WTC11 (cell line): Measurements from ENCODE around the gene ZNF205. TPM values are rescaled to one million over a fixed set of nuclear protein-coding genes. Genes with fewer than 3 reads are reported as not detected.

Source experiments
- ATAC-seq: fragments of 200-7000 bp; cut with Tn5 transposase; 2 replicates; pipeline ENCODE4 v1.10.0; 2021; ENCODE audit warnings: mild to moderate bottlenecking, moderate library complexity
- CTCF ChIA-PET: fragments of 300-600 bp; sonication (Branson Sonifier 250); formaldehyde crosslinking; loops from one replicate; lab custom pipeline; 2021; ENCODE audit warnings: antibody characterized with exemption; lab: Charles Lee
- POLR2A ChIA-PET: fragments of 350-600 bp; sonication (Branson Sonifier 250); formaldehyde crosslinking; loops from one replicate; lab custom pipeline; 2021; ENCODE audit warnings: antibody characterized with exemption; lab: Charles Lee
- DNase-seq: peaks from one replicate; pipeline ENCODE4 v3.0.0; 2021; ENCODE audit warnings: low spot score
- H3K27ac Mint-ChIP-seq: 2 replicates; pipeline ENCODE4 v1.8.0; 2021; ENCODE audit warnings: mixed read lengths
- H3K27me3 Mint-ChIP-seq: 2 replicates; pipeline ENCODE4 v1.8.0; 2021; ENCODE audit warnings: low read depth, mild to moderate bottlenecking, moderate library complexity, mixed read lengths
- H3K36me3 Mint-ChIP-seq: 2 replicates; pipeline ENCODE4 v1.8.0; 2021; ENCODE audit warnings: mixed read lengths
- H3K4me1 Mint-ChIP-seq: 2 replicates; pipeline ENCODE4 v1.8.0; 2022; ENCODE audit warnings: mixed read lengths
- H3K4me3 Mint-ChIP-seq: 2 replicates; pipeline ENCODE4 v1.8.0; 2021; ENCODE audit warnings: mild to moderate bottlenecking, moderate library complexity, mixed read lengths
- H3K9me3 Mint-ChIP-seq: 2 replicates; pipeline ENCODE4 v1.8.0; 2021; ENCODE audit warnings: mixed read lengths
- AR ChIP-seq: fragments of 250-450 bp; sonication (Bioruptor Pico); IDR thresholded peaks from 2 replicates; pipeline ENCODE4 v1.9.0; 2021; ENCODE audit warnings: mild to moderate bottlenecking
- ELF4 ChIP-seq: sonication (generic); formaldehyde crosslinking; IDR thresholded peaks from 2 replicates; pipeline ENCODE4 v1.8.1; 2022; ENCODE audit warnings: low read depth, mild to moderate bottlenecking, moderate library complexity, missing genetic modification reagents
- ERG ChIP-seq: fragments of 250-450 bp; sonication (Bioruptor Pico); IDR thresholded peaks from 2 replicates; pipeline ENCODE4 v1.8.0; 2021; ENCODE audit warnings: mild to moderate bottlenecking
- GRHL2 ChIP-seq: fragments of 250-450 bp; sonication (Bioruptor Pico); IDR thresholded peaks from 2 replicates; pipeline ENCODE4 v1.8.0; 2022; ENCODE audit warnings: mild to moderate bottlenecking, moderate library complexity; ENCODE audit not compliant: insufficient replicate concordance, severe bottlenecking
- MYBL2 ChIP-seq: sonication (generic); formaldehyde crosslinking; IDR thresholded peaks from 2 replicates; pipeline ENCODE4 v1.8.1; 2023; ENCODE audit warnings: mild to moderate bottlenecking, moderate library complexity, missing genetic modification reagents
- NR2C2 ChIP-seq: sonication (generic); formaldehyde crosslinking; IDR thresholded peaks from 2 replicates; pipeline ENCODE4 v1.8.0; 2022; ENCODE audit warnings: mild to moderate bottlenecking, missing genetic modification reagents
- NR3C1 ChIP-seq: sonication (generic); formaldehyde crosslinking; conservative IDR thresholded peaks from 2 replicates; pipeline ENCODE4 v1.8.1; 2023; ENCODE audit warnings: low read depth, mild to moderate bottlenecking, missing genetic modification reagents
- PRRX2 ChIP-seq: fragments of 250-450 bp; sonication (Bioruptor Pico); IDR thresholded peaks from 2 replicates; pipeline ENCODE4 v1.8.0; 2021; ENCODE audit warnings: mild to moderate bottlenecking
- RORB ChIP-seq: fragments of 250-450 bp; sonication (Bioruptor Pico); IDR thresholded peaks from 2 replicates; pipeline ENCODE4 v1.9.0; 2021; ENCODE audit warnings: mild to moderate bottlenecking
- SMAD3 ChIP-seq: sonication (generic); formaldehyde crosslinking; IDR thresholded peaks from 2 replicates; pipeline ENCODE4 v1.8.0; 2022; ENCODE audit warnings: missing genetic modification reagents, mild to moderate bottlenecking, borderline replicate concordance
- SMAD4 ChIP-seq: sonication (generic); formaldehyde crosslinking; IDR thresholded peaks from 2 replicates; pipeline ENCODE4 v1.8.0; 2022; ENCODE audit warnings: mild to moderate bottlenecking, missing genetic modification reagents
- STAT6 ChIP-seq: sonication (generic); formaldehyde crosslinking; conservative IDR thresholded peaks from 2 replicates; pipeline ENCODE4 v1.8.1; 2023; ENCODE audit warnings: mild to moderate bottlenecking, low read depth, missing genetic modification reagents, moderate library complexity
- TEAD4 ChIP-seq: sonication (generic); formaldehyde crosslinking; IDR thresholded peaks from 2 replicates; pipeline ENCODE4 v1.8.0; 2022; ENCODE audit warnings: mild to moderate bottlenecking, missing genetic modification reagents
- ZMAT4 ChIP-seq: fragments of 250-450 bp; sonication (Bioruptor Pico); IDR thresholded peaks from 2 replicates; pipeline ENCODE4 v1.9.0; 2021; ENCODE audit warnings: mild to moderate bottlenecking
- ZNF263 ChIP-seq: sonication (generic); formaldehyde crosslinking; IDR thresholded peaks from 2 replicates; pipeline ENCODE4 v1.8.1; 2022; ENCODE audit warnings: low read depth, mild to moderate bottlenecking, moderate library complexity, missing genetic modification reagents
- ZNF317 ChIP-seq: sonication (generic); formaldehyde crosslinking; IDR thresholded peaks from 2 replicates; pipeline ENCODE4 v1.8.1; 2023; ENCODE audit warnings: low read depth, mild to moderate bottlenecking, moderate library complexity, missing genetic modification reagents, borderline replicate concordance
- ZNF396 ChIP-seq: fragments of 250-450 bp; sonication (Bioruptor Pico); IDR thresholded peaks from 2 replicates; pipeline ENCODE4 v1.8.0; 2021; ENCODE audit warnings: mild to moderate bottlenecking, moderate library complexity, borderline replicate concordance
- ZNF425 ChIP-seq: fragments of 250-450 bp; sonication (Bioruptor Pico); conservative IDR thresholded peaks from 2 replicates; pipeline ENCODE4 v1.9.0; 2021; ENCODE audit warnings: mild to moderate bottlenecking
- ZSCAN18 ChIP-seq: fragments of 250-450 bp; sonication (Bioruptor Pico); IDR thresholded peaks from 2 replicates; pipeline ENCODE4 v2.1.2; 2022; ENCODE audit warnings: mild to moderate bottlenecking, moderate library complexity
- total RNA-seq: library from RNA; stranded (reverse); gene quantifications from 3 replicates; pipeline ENCODE4 v1.2.3, GENCODE V29; 2021

The ZNF205 gene
- total RNA-seq, 1 experiment from 2014 or later: 22.7 TPM

GRCh38 chr16:3141781-3142311 is 29.5 kb downstream of the ZNF205 start (continued):
- no peak for TF ChIP-seq NR3C1 (CRISPR knock-in tag)
- TF ChIP-seq, all 79 proteins: peak for 0

GRCh38 chr16:3142327-3142726 is 29.9 kb downstream of the ZNF205 start:
- no peak overlapping the region for H3K4me3 Mint-ChIP-seq
- ChIA-PET CTCF (interaction anchor here (3.8 kb wide), 1 partner anchor 13 kb away, joined by 30 read pairs; no protein-coding TSS in a partner anchor), POLR2A (no interaction called here)
- peaks cover 7% of the 10 kb centered on the region; the same call in 1 of the 2 replicates for H3K36me3 Mint-ChIP-seq
- no peaks in the 10 kb centered on the region for H3K9me3 Mint-ChIP-seq
- ATAC-seq: no peak
- no peak for DNase-seq
- 0 out of 2 replicates have a peak overlapping the region, but pooled peaks have one; percentile 33 for H3K27ac Mint-ChIP-seq
- TF ChIP-seq PRRX2 (no peak), RORB (CRISPR knock-in tag) (no peak), ZSCAN18 (CRISPR knock-in tag) (no peak), GRHL2 (CRISPR knock-in tag) (no peak), ELF4 (no peak), ZMAT4 (CRISPR knock-in tag) (no peak), ERG (CRISPR knock-in tag) (no peak), ZNF425 (CRISPR knock-in tag) (no peak)
- H3K27me3 Mint-ChIP-seq: peaks cover 4% of the 10 kb centered on the region
- H3K4me1 Mint-ChIP-seq: no peaks in the 10 kb centered on the region

GRCh38 chr16:3142770-3143169 is 30.4 kb downstream of the ZNF205 start:
- CTCF ChIA-PET: interaction anchor here (3.8 kb wide), 1 partner anchor 13 kb away, joined by 30 read pairs; no protein-coding TSS in a partner anchor
- ATAC-seq: no peak
- Mint-ChIP-seq H3K9me3 (no peaks in the 10 kb centered on the region), H3K27me3 (peaks cover 4% of the 10 kb centered on the region), H3K4me1 (no peaks in the 10 kb centered on the region), H3K4me3 (no peak overlapping the region), H3K27ac (no peak overlapping the region)
- no peak for DNase-seq
- TF ChIP-seq SMAD3 (CRISPR knock-in tag) (no peak), TEAD4 (CRISPR knock-in tag) (no peak), MYBL2 (no peak), SMAD4 (CRISPR knock-in tag) (no peak), ZNF317 (CRISPR knock-in tag) (no peak), AR (CRISPR knock-in tag) (no peak), ELF4 (no peak), ZNF396 (CRISPR knock-in tag) (no peak), STAT6 (CRISPR knock-in tag) (no peak), ZNF263 (CRISPR knock-in tag) (no peak), NR2C2 (CRISPR knock-in tag) (no peak)
- TF ChIP-seq, all 79 proteins: peak for 0
- H3K36me3 Mint-ChIP-seq: peaks cover 7% of the 10 kb centered on the region; the same call in 1 of the 2 replicates
- POLR2A ChIA-PET: no interaction called here
